Measurements from ENCODE around the gene CALML3.

DNA sequence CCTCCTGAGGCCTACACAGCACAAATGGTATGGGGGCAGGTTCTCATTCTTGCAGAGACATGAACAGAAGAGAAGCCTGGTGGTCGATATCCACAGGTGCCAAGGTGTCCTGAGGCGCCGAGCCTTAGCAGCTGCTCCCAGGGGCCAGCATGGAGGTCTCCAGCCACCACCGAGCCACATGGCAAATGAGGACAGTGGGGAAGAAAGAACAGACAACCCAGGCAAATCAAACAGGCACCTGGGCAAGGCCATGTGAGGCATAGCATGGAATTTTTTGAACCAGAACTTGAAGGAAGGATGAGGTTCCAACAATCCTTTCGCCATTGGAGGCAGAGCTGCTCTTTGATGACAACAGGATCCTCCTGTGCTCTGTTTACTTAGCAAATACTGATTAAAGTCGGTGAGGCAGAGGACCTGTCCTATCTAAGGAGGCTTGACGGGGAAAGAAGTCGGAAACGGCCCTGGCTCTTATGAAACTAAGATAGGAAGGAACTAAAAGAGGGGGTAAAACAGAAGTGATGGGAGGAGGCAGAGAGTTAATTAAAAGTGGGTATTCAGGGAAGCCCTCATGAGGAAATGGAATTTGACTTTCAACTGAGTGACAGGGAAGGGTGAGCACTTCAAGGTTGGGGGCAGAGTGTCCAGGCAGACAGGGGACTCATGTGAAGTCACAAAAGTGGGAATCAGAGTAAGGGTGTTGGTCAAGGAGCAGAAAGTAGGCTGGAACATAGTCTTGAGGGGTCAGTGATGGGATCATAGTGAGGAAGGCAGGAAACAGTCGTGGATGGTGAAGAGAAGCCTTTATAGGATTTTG, 8.6 kb upstream of the CALML3 start:
- TF ChIP-seq, protein P1, sequence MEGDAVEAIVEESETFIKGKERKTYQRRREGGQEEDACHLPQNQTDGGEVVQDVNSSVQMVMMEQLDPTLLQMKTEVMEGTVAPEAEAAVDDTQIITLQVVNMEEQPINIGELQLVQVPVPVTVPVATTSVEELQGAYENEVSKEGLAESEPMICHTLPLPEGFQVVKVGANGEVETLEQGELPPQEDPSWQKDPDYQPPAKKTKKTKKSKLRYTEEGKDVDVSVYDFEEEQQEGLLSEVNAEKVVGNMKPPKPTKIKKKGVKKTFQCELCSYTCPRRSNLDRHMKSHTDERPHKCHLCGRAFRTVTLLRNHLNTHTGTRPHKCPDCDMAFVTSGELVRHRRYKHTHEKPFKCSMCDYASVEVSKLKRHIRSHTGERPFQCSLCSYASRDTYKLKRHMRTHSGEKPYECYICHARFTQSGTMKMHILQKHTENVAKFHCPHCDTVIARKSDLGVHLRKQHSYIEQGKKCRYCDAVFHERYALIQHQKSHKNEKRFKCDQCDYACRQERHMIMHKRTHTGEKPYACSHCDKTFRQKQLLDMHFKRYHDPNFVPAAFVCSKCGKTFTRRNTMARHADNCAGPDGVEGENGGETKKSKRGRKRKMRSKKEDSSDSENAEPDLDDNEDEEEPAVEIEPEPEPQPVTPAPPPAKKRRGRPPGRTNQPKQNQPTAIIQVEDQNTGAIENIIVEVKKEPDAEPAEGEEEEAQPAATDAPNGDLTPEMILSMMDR (IDR thresholded peaks at IDR 0.05): no peak
- TF ChIP-seq EZH2 (IDR thresholded peaks at IDR 0.05; ENCODE audit: borderline replicate concordance, insufficient read depth, low read depth, low read length, poor library complexity, severe bottlenecking): no peak

Data from B cell (primary cell).